GM12878 (cell line): Measurements from ENCODE around the gene CCDC191.

Source experiments
- BMI1 ChIP-seq: fragments of 450-650 bp; IDR thresholded peaks from 2 replicates; pipeline ENCODE4 v1.6.1; 2016; ENCODE audit warnings: mild to moderate bottlenecking, moderate library complexity, borderline replicate concordance
- POLR2A ChIP-seq: IDR thresholded peaks from 2 replicates; pipeline ENCODE4 v1.6.1; 2011; ENCODE audit warnings: low read depth, mild to moderate bottlenecking, low read length

DNA sequence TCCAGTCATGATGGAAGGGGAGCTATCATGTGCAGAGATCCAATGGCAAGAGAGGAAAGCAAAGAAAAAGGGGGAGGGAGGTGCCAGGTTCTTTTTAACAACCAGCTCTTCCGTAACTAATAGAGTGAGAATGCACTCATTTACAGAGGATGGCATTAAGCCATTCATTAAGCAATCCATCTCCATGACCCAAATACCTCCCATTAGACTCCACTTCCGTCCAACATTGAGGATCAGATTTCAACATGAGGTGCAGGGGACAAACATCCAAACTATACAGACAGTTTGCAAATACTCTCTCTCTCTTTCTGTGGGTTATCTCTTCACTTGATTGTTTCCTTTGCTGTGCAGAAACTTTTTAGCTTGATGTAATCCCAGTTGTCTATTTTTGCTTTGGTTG, 87.3 kb downstream of the CCDC191 start:
- TF ChIP-seq POLR2A: no peak
- TF ChIP-seq BMI1: no peak
